Progenitor cell of endocrine pancreas (in vitro differentiated cells): ENCODE measurements around the gene EPHA5. TPM values are rescaled to one million over a fixed set of nuclear protein-coding genes. Genes with fewer than 3 reads are reported as not detected.

Experiments
- DNase-seq: peaks from one replicate; pipeline ENCODE4 v3.0.0; 2021; ENCODE audit warnings: low spot score; ENCODE audit not compliant: unreplicated experiment
- H3K27ac Mint-ChIP-seq: 2 replicates; pipeline ENCODE4 v1.8.0; 2021; ENCODE audit warnings: mild to moderate bottlenecking, moderate library complexity, mixed read lengths
- H3K27me3 Mint-ChIP-seq: 2 replicates; pipeline ENCODE4 v1.8.0; 2021; ENCODE audit warnings: mixed read lengths
- H3K36me3 Mint-ChIP-seq: 2 replicates; pipeline ENCODE4 v1.8.0; 2022; ENCODE audit warnings: mixed read lengths; ENCODE audit not compliant: insufficient read depth
- H3K4me1 Mint-ChIP-seq: 2 replicates; pipeline ENCODE4 v1.8.0; 2021; ENCODE audit warnings: low read depth, mixed read lengths
- H3K4me3 Mint-ChIP-seq: 2 replicates; pipeline ENCODE4 v1.8.0; 2021; ENCODE audit warnings: low read depth, mild to moderate bottlenecking, moderate library complexity, mixed read lengths
- H3K9me3 Mint-ChIP-seq: 2 replicates; pipeline ENCODE4 v1.8.0; 2021; ENCODE audit warnings: low read depth, mixed read lengths
- CTCF ChIP-seq: fragments of 200-600 bp; sonication (generic); IDR thresholded peaks from one replicate; pipeline ENCODE4 v1.5.0; 2021; ENCODE audit warnings: antibody characterized with exemption, mild to moderate bottlenecking; ENCODE audit not compliant: unreplicated experiment
- total RNA-seq: library from RNA; stranded (reverse); gene quantifications from 2 replicates; pipeline ENCODE4 v1.2.1, GENCODE V29; 2021

EPHA5 gene
- total RNA-seq, 1 donor from 2014 or later: not detected

GRCh38 chr4:65653740-65654361, 16.4 kb downstream of the EPHA5 start:
- H3K36me3 Mint-ChIP-seq: no peaks in the 10 kb centered on the region
- H3K27me3 Mint-ChIP-seq: no peaks in the 10 kb centered on the region
- H3K9me3 Mint-ChIP-seq: no peaks in the 10 kb centered on the region
- H3K4me1 Mint-ChIP-seq: peaks cover under 1% of the 10 kb centered on the region
- no peak for DNase-seq
- no peak overlapping the region for H3K4me3 Mint-ChIP-seq
- no peak overlapping the region for H3K27ac Mint-ChIP-seq
- no peak for TF ChIP-seq CTCF

GRCh38 chr4:65651751-65652150, 18.5 kb downstream of the EPHA5 start:
- Mint-ChIP-seq H3K27ac (no peak overlapping the region), H3K9me3 (no peaks in the 10 kb centered on the region), H3K36me3 (no peaks in the 10 kb centered on the region), H3K4me3 (no peak overlapping the region), H3K27me3 (no peaks in the 10 kb centered on the region), H3K4me1 (peaks cover 2% of the 10 kb centered on the region)
- no peak for DNase-seq
- TF ChIP-seq CTCF: no peak

- DNase-seq: no peak
- H3K9me3 Mint-ChIP-seq: no peaks in the 10 kb centered on the region
These were observed 19.3 kb downstream of the EPHA5 start for GRCh38 chr4:65651031-65651430.

GRCh38 chr4:65646136-65646535, 24.2 kb downstream of the EPHA5 start:
- DNase-seq: no peak
- no peaks in the 10 kb centered on the region for H3K36me3 Mint-ChIP-seq
- no peak overlapping the region for H3K4me3 Mint-ChIP-seq
- peaks cover 2% of the 10 kb centered on the region for H3K4me1 Mint-ChIP-seq
- H3K9me3 Mint-ChIP-seq: no peaks in the 10 kb centered on the region
- TF ChIP-seq CTCF: no peak
- H3K27ac Mint-ChIP-seq: no peak overlapping the region
- H3K27me3 Mint-ChIP-seq: no peaks in the 10 kb centered on the region

More at GRCh38 chr4:65651031-65651430, 19.3 kb downstream of the EPHA5 start:
- no peak overlapping the region for H3K27ac Mint-ChIP-seq
- no peaks in the 10 kb centered on the region for H3K27me3 Mint-ChIP-seq
- H3K4me1 Mint-ChIP-seq: peaks cover 2% of the 10 kb centered on the region
- no peak overlapping the region for H3K4me3 Mint-ChIP-seq
- no peak for TF ChIP-seq CTCF
- H3K36me3 Mint-ChIP-seq: no peaks in the 10 kb centered on the region

- peaks cover 2% of the 10 kb centered on the region for H3K4me1 Mint-ChIP-seq
- no peak overlapping the region for H3K27ac Mint-ChIP-seq
- no peaks in the 10 kb centered on the region for H3K27me3 Mint-ChIP-seq
These were observed 25.1 kb downstream of the EPHA5 start for GRCh38 chr4:65645185-65645584.

More at GRCh38 chr4:65645185-65645584, 25.1 kb downstream of the EPHA5 start:
- DNase-seq: no peak
- Mint-ChIP-seq H3K4me3 (no peak overlapping the region), H3K36me3 (no peaks in the 10 kb centered on the region), H3K9me3 (no peaks in the 10 kb centered on the region)
- TF ChIP-seq CTCF: no peak
